ENCODE data around the gene COL5A1. TPM values are rescaled to one million over a fixed set of nuclear protein-coding genes. Genes with fewer than 3 reads are reported as not detected.

The COL5A1 gene
- total RNA-seq, 1 experiment from 2014 or later, result 10.6 TPM

GRCh38 chr9:134872482-134873231 is 231.1 kb downstream of the COL5A1 start:
- H3K4me3 ChIP-seq (ENCODE audit: low read length), result no peak overlapping the region

GRCh38 chr9:134875371-134875770 is 233.8 kb downstream of the COL5A1 start:
- Histone ChIP-seq H3K79me2 (ENCODE audit: low read length) (no peaks in the 10 kb centered on the region), H3K4me3 (ENCODE audit: low read length) (no peak overlapping the region), H3F3A (ENCODE audit: low read length, unreplicated experiment) (no peaks in the 10 kb centered on the region), H3K27ac (ENCODE audit: low read length) (no peak overlapping the region), H3K9me3 (ENCODE audit: low read length) (no peaks in the 10 kb centered on the region), H3K4me2 (ENCODE audit: low read length) (no peak overlapping the region), H3K36me3 (ENCODE audit: low read depth, low read length) (no peaks in the 10 kb centered on the region), H3K9ac (ENCODE audit: low read length) (no peak overlapping the region), H2AFZ (ENCODE audit: low read length) (no peak overlapping the region), H3K27me3 (ENCODE audit: low read length) (peaks cover 8% of the 10 kb centered on the region), H3K4me1 (ENCODE audit: insufficient read depth, low read length) (no peaks in the 10 kb centered on the region), H3K9me2 (replicated peaks; ENCODE audit: low read length) (no peaks in the 10 kb centered on the region), H4K20me1 (ENCODE audit: low read length) (no peaks in the 10 kb centered on the region)
- ATAC-seq, result no peak
- DNase-seq, result no peak
- BruUV-seq (replicated peaks), result no TSS peak
- ChIA-PET CTCF (no interaction called here), POLR2A (ENCODE audit: unreplicated experiment) (interaction anchor here (0.6 kb wide), 1 partner anchor 497 kb away, joined by 4 read pairs; no protein-coding TSS in a partner anchor)
- TF ChIP-seq, protein P1, sequence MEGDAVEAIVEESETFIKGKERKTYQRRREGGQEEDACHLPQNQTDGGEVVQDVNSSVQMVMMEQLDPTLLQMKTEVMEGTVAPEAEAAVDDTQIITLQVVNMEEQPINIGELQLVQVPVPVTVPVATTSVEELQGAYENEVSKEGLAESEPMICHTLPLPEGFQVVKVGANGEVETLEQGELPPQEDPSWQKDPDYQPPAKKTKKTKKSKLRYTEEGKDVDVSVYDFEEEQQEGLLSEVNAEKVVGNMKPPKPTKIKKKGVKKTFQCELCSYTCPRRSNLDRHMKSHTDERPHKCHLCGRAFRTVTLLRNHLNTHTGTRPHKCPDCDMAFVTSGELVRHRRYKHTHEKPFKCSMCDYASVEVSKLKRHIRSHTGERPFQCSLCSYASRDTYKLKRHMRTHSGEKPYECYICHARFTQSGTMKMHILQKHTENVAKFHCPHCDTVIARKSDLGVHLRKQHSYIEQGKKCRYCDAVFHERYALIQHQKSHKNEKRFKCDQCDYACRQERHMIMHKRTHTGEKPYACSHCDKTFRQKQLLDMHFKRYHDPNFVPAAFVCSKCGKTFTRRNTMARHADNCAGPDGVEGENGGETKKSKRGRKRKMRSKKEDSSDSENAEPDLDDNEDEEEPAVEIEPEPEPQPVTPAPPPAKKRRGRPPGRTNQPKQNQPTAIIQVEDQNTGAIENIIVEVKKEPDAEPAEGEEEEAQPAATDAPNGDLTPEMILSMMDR (conservative IDR thresholded peaks at IDR 0.05; ENCODE audit: low read depth, low read length), result no peak
- TF ChIP-seq EZH2 (IDR thresholded peaks at IDR 0.05; ENCODE audit: low read length, unreplicated experiment) (no peak), EZH2phosphoT487 (IDR thresholded peaks at IDR 0.05; ENCODE audit: borderline replicate concordance, low read length) (no peak)
- intact Hi-C loops (cut with micrococcal nuclease), result no loop called here

More at GRCh38 chr9:134872482-134873231, 231.1 kb downstream of the COL5A1 start:
- ChIA-PET POLR2A (ENCODE audit: unreplicated experiment) (no interaction called here), CTCF (no interaction called here)
- ATAC-seq (no peak), DNase-seq (no peak)
- Histone ChIP-seq H3K36me3 (ENCODE audit: low read depth, low read length) (no peaks in the 10 kb centered on the region), H3F3A (ENCODE audit: low read length, unreplicated experiment) (no peaks in the 10 kb centered on the region), H3K9me3 (ENCODE audit: low read length) (no peaks in the 10 kb centered on the region), H4K20me1 (ENCODE audit: low read length) (no peaks in the 10 kb centered on the region), H3K4me2 (ENCODE audit: low read length) (no peak overlapping the region), H3K27me3 (ENCODE audit: low read length) (peaks cover 8% of the 10 kb centered on the region), H3K9me2 (replicated peaks; ENCODE audit: low read length) (no peaks in the 10 kb centered on the region), H3K4me1 (ENCODE audit: insufficient read depth, low read length) (no peaks in the 10 kb centered on the region), H2AFZ (ENCODE audit: low read length) (no peak overlapping the region), H3K79me2 (ENCODE audit: low read length) (no peaks in the 10 kb centered on the region), H3K9ac (ENCODE audit: low read length) (no peak overlapping the region), H3K27ac (ENCODE audit: low read length) (no peak overlapping the region)
- BruUV-seq (replicated peaks), result no TSS peak
- intact Hi-C loops (cut with micrococcal nuclease), result no loop called here
- TF ChIP-seq EZH2 (IDR thresholded peaks at IDR 0.05; ENCODE audit: low read length, unreplicated experiment) (no peak), EZH2phosphoT487 (IDR thresholded peaks at IDR 0.05; ENCODE audit: borderline replicate concordance, low read length) (no peak)
- TF ChIP-seq, protein P1 (conservative IDR thresholded peaks at IDR 0.05; ENCODE audit: low read depth, low read length), result no peak

DNA sequence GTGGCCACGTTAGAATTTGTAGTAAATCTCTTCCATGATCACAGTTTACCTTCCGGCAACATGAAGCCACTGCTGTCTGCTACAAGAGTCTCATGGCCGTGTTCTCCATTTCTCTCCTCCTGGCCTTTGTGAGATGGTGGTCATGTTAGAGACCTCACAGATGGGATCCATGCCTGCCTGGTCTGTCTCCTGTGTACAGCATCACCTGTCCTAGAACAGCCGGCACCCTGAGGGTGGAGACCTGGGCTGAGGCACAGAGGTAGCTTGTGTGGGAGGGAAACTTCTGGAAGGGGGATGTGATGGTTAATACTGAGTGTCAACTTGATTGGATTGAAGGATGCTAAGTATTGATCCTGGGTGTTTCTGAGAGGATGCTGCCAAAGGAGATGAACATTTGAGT is 235.9 kb downstream of the COL5A1 start:
- no peak for ATAC-seq
- DNase-seq, result no peak
- H3K79me2 ChIP-seq (ENCODE audit: low read length), result no peaks in the 10 kb centered on the region
- H3K4me2 ChIP-seq (ENCODE audit: low read length), result no peak overlapping the region
- no peak overlapping the region for H3K27ac ChIP-seq (ENCODE audit: low read length)
- TF ChIP-seq, protein P1 (conservative IDR thresholded peaks at IDR 0.05; ENCODE audit: low read depth, low read length), result no peak
- TF ChIP-seq EZH2 (IDR thresholded peaks at IDR 0.05; ENCODE audit: low read length, unreplicated experiment) (no peak), EZH2phosphoT487 (IDR thresholded peaks at IDR 0.05; ENCODE audit: borderline replicate concordance, low read length) (no peak)
- H4K20me1 ChIP-seq (ENCODE audit: low read length), result no peaks in the 10 kb centered on the region
- no peak overlapping the region for H3K4me3 ChIP-seq (ENCODE audit: low read length)
- H3K9ac ChIP-seq (ENCODE audit: low read length), result no peak overlapping the region
- no peaks in the 10 kb centered on the region for H3F3A ChIP-seq (ENCODE audit: low read length, unreplicated experiment)
- no TSS peak for BruUV-seq (replicated peaks)
- peaks cover 8% of the 10 kb centered on the region for H3K27me3 ChIP-seq (ENCODE audit: low read length)
- ChIA-PET CTCF (no interaction called here), POLR2A (ENCODE audit: unreplicated experiment) (no interaction called here)
- no peaks in the 10 kb centered on the region for H3K36me3 ChIP-seq (ENCODE audit: low read depth, low read length)
- H3K9me2 ChIP-seq (replicated peaks; ENCODE audit: low read length), result no peaks in the 10 kb centered on the region
- H3K9me3 ChIP-seq (ENCODE audit: low read length), result no peaks in the 10 kb centered on the region
- H3K4me1 ChIP-seq (ENCODE audit: insufficient read depth, low read length), result no peaks in the 10 kb centered on the region
- no peak overlapping the region for H2AFZ ChIP-seq (ENCODE audit: low read length)
- intact Hi-C loops (cut with micrococcal nuclease), result no loop called here
